IPS-18c (cell line): ENCODE data around the gene TMEM53.
"Not testable (repeated sequence)": the region's sequence is repeated elsewhere in the genome, so short reads cannot be mapped to it uniquely, and the experiment has no call there.

ENCODE experiments used
- H3K4me3 ChIP-seq: 2 replicates; pipeline ENCODE4 v1.7.0; 2013; ENCODE audit warnings: low read depth, mild to moderate bottlenecking, low read length, moderate library complexity; ENCODE audit not compliant: insufficient read depth
- H3K9me3 ChIP-seq: one replicate; pipeline ENCODE4 v1.6.1; 2013; ENCODE audit warnings: mild to moderate bottlenecking, low read length, moderate library complexity; ENCODE audit not compliant: control insufficient read depth, insufficient read depth

Gene TMEM53

GRCh38 chr1:44681905-44682882, 7.9 kb upstream of the TMEM53 start:
- H3K4me3 ChIP-seq = no peak overlapping the region
- H3K9me3 ChIP-seq = peaks cover 2% of the 10 kb centered on the region

GRCh38 chr1:44679468-44679867, 5.2 kb upstream of the TMEM53 start:
- Histone ChIP-seq H3K4me3 (no peak overlapping the region), H3K9me3 (peaks cover 2% of the 10 kb centered on the region)

GRCh38 chr1:44678626-44679025, 4.3 kb upstream of the TMEM53 start:
- Histone ChIP-seq H3K9me3 (peaks cover 2% of the 10 kb centered on the region), H3K4me3 (no peak overlapping the region)

GRCh38 chr1:44678120-44678519, 3.8 kb upstream of the TMEM53 start:
- no peaks in the 10 kb centered on the region for H3K9me3 ChIP-seq

GRCh38 chr1:44677201-44677766, 3.0 kb upstream of the TMEM53 start:
- H3K9me3 ChIP-seq = no peaks in the 10 kb centered on the region
- H3K4me3 ChIP-seq = no peak overlapping the region

More at GRCh38 chr1:44678120-44678519, 3.8 kb upstream of the TMEM53 start:
- no peak overlapping the region for H3K4me3 ChIP-seq

- H3K9me3 ChIP-seq = no peaks in the 10 kb centered on the region
- H3K4me3 ChIP-seq = no peak overlapping the region
Observed at GRCh38 chr1:44676484-44677200, 2.4 kb upstream of the TMEM53 start.

- H3K9me3 ChIP-seq = no peaks in the 10 kb centered on the region
- peak overlapping the region; percentile 50; the same call in 1 of the 2 replicates for H3K4me3 ChIP-seq
Observed at GRCh38 chr1:44675186-44675585, 905 bp upstream of the TMEM53 start.

GRCh38 chr1:44673675-44674112, 587 bp downstream of the TMEM53 start:
- Histone ChIP-seq H3K4me3 (peak overlapping the region; percentile 90), H3K9me3 (no peaks in the 10 kb centered on the region)

GRCh38 chr1:44672961-44673674, 1.2 kb downstream of the TMEM53 start:
- Histone ChIP-seq H3K4me3 (peak overlapping the region; percentile 90), H3K9me3 (no peaks in the 10 kb centered on the region)

GRCh38 chr1:44672254-44672955, 1.9 kb downstream of the TMEM53 start:
- no peaks in the 10 kb centered on the region for H3K9me3 ChIP-seq
- H3K4me3 ChIP-seq = peak overlapping the region; percentile 17; the same call in 1 of the 2 replicates

GRCh38 chr1:44670751-44671640, 3.3 kb downstream of the TMEM53 start:
- Histone ChIP-seq H3K4me3 (no peak overlapping the region), H3K9me3 (no peaks in the 10 kb centered on the region)

GRCh38 chr1:44666719-44667118, 7.6 kb downstream of the TMEM53 start:
- not testable (repeated sequence) for H3K9me3 ChIP-seq, H3K4me3 ChIP-seq

GRCh38 chr1:44664730-44665370, 9.4 kb downstream of the TMEM53 start:
- no peak overlapping the region for H3K4me3 ChIP-seq

GRCh38 chr1:44663417-44663816, 10.9 kb downstream of the TMEM53 start:
- Histone ChIP-seq H3K4me3 (no peak overlapping the region), H3K9me3 (no peaks in the 10 kb centered on the region)

More at GRCh38 chr1:44664730-44665370, 9.4 kb downstream of the TMEM53 start:
- H3K9me3 ChIP-seq = no peaks in the 10 kb centered on the region

- no peaks in the 10 kb centered on the region for H3K9me3 ChIP-seq
- H3K4me3 ChIP-seq = no peak overlapping the region
Observed at GRCh38 chr1:44662683-44663030, 11.6 kb downstream of the TMEM53 start.
